ENCODE data around the gene BBC3.

- no peak for TF ChIP-seq EZH2 (IDR thresholded peaks at IDR 0.05; ENCODE audit: borderline replicate concordance, low read depth, low read length, poor library complexity, severe bottlenecking)
- TF ChIP-seq, protein P1, sequence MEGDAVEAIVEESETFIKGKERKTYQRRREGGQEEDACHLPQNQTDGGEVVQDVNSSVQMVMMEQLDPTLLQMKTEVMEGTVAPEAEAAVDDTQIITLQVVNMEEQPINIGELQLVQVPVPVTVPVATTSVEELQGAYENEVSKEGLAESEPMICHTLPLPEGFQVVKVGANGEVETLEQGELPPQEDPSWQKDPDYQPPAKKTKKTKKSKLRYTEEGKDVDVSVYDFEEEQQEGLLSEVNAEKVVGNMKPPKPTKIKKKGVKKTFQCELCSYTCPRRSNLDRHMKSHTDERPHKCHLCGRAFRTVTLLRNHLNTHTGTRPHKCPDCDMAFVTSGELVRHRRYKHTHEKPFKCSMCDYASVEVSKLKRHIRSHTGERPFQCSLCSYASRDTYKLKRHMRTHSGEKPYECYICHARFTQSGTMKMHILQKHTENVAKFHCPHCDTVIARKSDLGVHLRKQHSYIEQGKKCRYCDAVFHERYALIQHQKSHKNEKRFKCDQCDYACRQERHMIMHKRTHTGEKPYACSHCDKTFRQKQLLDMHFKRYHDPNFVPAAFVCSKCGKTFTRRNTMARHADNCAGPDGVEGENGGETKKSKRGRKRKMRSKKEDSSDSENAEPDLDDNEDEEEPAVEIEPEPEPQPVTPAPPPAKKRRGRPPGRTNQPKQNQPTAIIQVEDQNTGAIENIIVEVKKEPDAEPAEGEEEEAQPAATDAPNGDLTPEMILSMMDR (conservative IDR thresholded peaks at IDR 0.05; ENCODE audit: low read depth, low read length), result no peak
Observed at GRCh38 chr19:47188507-47189033, 42.4 kb downstream of the BBC3 start.
